HepG2 (cell line): ENCODE results near the gene UBE2S. TPM values are rescaled to one million over a fixed set of nuclear protein-coding genes. Genes with fewer than 3 reads are reported as not detected.
A peak's percentile ranks its signal among the peaks of the same experiment; 100 is the strongest.

Source experiments
- AGO1 ChIP-seq: fragments of 200-400 bp; formaldehyde crosslinking; IDR thresholded peaks from 2 replicates; pipeline ENCODE4 v1.6.1; 2017; ENCODE audit warnings: mild to moderate bottlenecking, low read depth, low read length, moderate library complexity; ENCODE audit not compliant: poor library complexity, severe bottlenecking
- BATF2 ChIP-seq: sonication (generic); formaldehyde crosslinking; IDR thresholded peaks from 2 replicates; pipeline ENCODE4 v1.8.0; 2022; ENCODE audit warnings: mild to moderate bottlenecking, missing genetic modification reagents, moderate library complexity
- DNMT3B ChIP-seq: conservative IDR thresholded peaks from 2 replicates; pipeline ENCODE4 v1.6.1; 2016; ENCODE audit warnings: missing biosample characterization, control low read depth
- FOSL2 ChIP-seq: sonication (generic); formaldehyde crosslinking; IDR thresholded peaks from 2 replicates; pipeline ENCODE4 v1.4.0; 2020; ENCODE audit warnings: missing genetic modification reagents
- GABPB1 ChIP-seq: IDR thresholded peaks from 2 replicates; pipeline ENCODE4 v1.6.1; 2016; ENCODE audit warnings: mild to moderate bottlenecking, missing genetic modification reagents, moderate library complexity, missing compliant biosample characterization
- GLMP ChIP-seq: sonication (generic); formaldehyde crosslinking; IDR thresholded peaks from 2 replicates; pipeline ENCODE4 v1.9.0; 2021; ENCODE audit warnings: missing genetic modification reagents, mild to moderate bottlenecking, borderline replicate concordance
- HBP1 ChIP-seq: IDR thresholded peaks from 2 replicates; pipeline ENCODE4 v1.6.1; 2016; ENCODE audit warnings: low read depth, control low read depth
- HOXA9 ChIP-seq: sonication (generic); formaldehyde crosslinking; IDR thresholded peaks from 2 replicates; pipeline ENCODE4 v1.8.1; 2022; ENCODE audit warnings: missing genetic modification reagents, mild to moderate bottlenecking, moderate library complexity, borderline replicate concordance
- LRRFIP1 ChIP-seq: sonication (generic); formaldehyde crosslinking; conservative IDR thresholded peaks from 2 replicates; pipeline ENCODE4 v1.4.0; 2020; ENCODE audit warnings: missing genetic modification reagents
- PREB ChIP-seq: sonication (generic); formaldehyde crosslinking; IDR thresholded peaks from 2 replicates; pipeline ENCODE4 v1.4.0; 2020; ENCODE audit warnings: missing genetic modification reagents
- SALL1 ChIP-seq: sonication (generic); formaldehyde crosslinking; IDR thresholded peaks from 2 replicates; pipeline ENCODE4 v1.8.0; 2022; ENCODE audit warnings: mild to moderate bottlenecking, missing genetic modification reagents
- SIN3A ChIP-seq: IDR thresholded peaks from 2 replicates; pipeline ENCODE4 v1.6.1; 2011; ENCODE audit warnings: low read depth, mild to moderate bottlenecking, control low read depth, low read length, borderline replicate concordance
- ZEB1 ChIP-seq: IDR thresholded peaks from 2 replicates; pipeline ENCODE4 v1.6.1; 2012; ENCODE audit warnings: mild to moderate bottlenecking, low read depth, inconsistent platforms; ENCODE audit not compliant: insufficient replicate concordance
- ZNF292 ChIP-seq: sonication (generic); formaldehyde crosslinking; IDR thresholded peaks from 2 replicates; pipeline ENCODE4 v1.8.1; 2022; ENCODE audit warnings: mild to moderate bottlenecking, low read depth, missing genetic modification reagents, borderline replicate concordance
- ZNF331 ChIP-seq: sonication (generic); formaldehyde crosslinking; IDR thresholded peaks from 2 replicates; pipeline ENCODE4 v1.4.0; 2020; ENCODE audit warnings: missing genetic modification reagents
- ZNF496 ChIP-seq: sonication (generic); formaldehyde crosslinking; IDR thresholded peaks from 2 replicates; pipeline ENCODE4 v1.8.1; 2023; ENCODE audit warnings: mild to moderate bottlenecking, moderate library complexity, missing genetic modification reagents; ENCODE audit not compliant: insufficient replicate concordance
- ZNF564 ChIP-seq: sonication (generic); formaldehyde crosslinking; IDR thresholded peaks from 2 replicates; pipeline ENCODE4 v1.8.1; 2023; ENCODE audit warnings: mild to moderate bottlenecking, missing genetic modification reagents
- polyA plus RNA-seq, 8 experiments: library from polyadenylated mRNA; depleted of rRNA in 3 of 8; stranded (reverse) in 7 of 8; unstranded in 1 of 8; fragments of >200 nt; fragmentation: Illumina TruSeq in 4 of 8; extraction: Trizol in 4 of 8; gene quantifications; 2 replicates each; pipeline versions ENCODE4 v1.2.1 to v1.2.3, GENCODE V29; 2011 to 2016; ENCODE audit warnings: low read depth in 4 of 8, missing spikeins in 1 of 8, mixed read lengths in 1 of 8; ENCODE audit not compliant: insufficient read depth in 1 of 8
- total RNA-seq, 5 experiments: library from RNA; depleted of rRNA; stranded (reverse); fragments of >200 nt; fragmentation: Illumina TruSeq; extraction: Trizol; gene quantifications; 2 replicates each; pipeline ENCODE4 v1.2.3, GENCODE V29; 2016; ENCODE audit warnings: low read depth in 1 of 5
- TF ChIP-seq, protein P1 (sequence below): sonication (generic); formaldehyde crosslinking; IDR thresholded peaks from 2 replicates; pipeline ENCODE4; 2020; ENCODE audit warnings: missing genetic modification reagents, mild to moderate bottlenecking, borderline replicate concordance

Gene UBE2S
- total and polyA plus RNA-seq, 2 of the 13 experiments (the other 11 are each of a cell fraction or from before 2014, with no cell fraction given) = 32.2 to 39.3 TPM

GRCh38 chr19:55407800-55408532 is 378 bp upstream of the UBE2S start (continued):
- TF ChIP-seq HBP1 = peak; percentile 68; the same call in 1 of the 2 replicates
- no peak for TF ChIP-seq PREB (CRISPR knock-in tag)
- TF ChIP-seq ZNF292 (CRISPR knock-in tag) = no peak
- TF ChIP-seq GLMP (CRISPR knock-in tag) = no peak
- TF ChIP-seq ZEB1 = no peak
- TF ChIP-seq FOSL2 = peak; percentile 37; the same call in 1 of the 2 replicates
- peak; percentile 79; the same call in 1 of the 2 replicates for TF ChIP-seq GABPB1 (CRISPR knock-in tag)
- TF ChIP-seq ZNF564 = no peak
- peak; percentile 76 for TF ChIP-seq SALL1 (CRISPR knock-in tag)
- TF ChIP-seq, protein P1, sequence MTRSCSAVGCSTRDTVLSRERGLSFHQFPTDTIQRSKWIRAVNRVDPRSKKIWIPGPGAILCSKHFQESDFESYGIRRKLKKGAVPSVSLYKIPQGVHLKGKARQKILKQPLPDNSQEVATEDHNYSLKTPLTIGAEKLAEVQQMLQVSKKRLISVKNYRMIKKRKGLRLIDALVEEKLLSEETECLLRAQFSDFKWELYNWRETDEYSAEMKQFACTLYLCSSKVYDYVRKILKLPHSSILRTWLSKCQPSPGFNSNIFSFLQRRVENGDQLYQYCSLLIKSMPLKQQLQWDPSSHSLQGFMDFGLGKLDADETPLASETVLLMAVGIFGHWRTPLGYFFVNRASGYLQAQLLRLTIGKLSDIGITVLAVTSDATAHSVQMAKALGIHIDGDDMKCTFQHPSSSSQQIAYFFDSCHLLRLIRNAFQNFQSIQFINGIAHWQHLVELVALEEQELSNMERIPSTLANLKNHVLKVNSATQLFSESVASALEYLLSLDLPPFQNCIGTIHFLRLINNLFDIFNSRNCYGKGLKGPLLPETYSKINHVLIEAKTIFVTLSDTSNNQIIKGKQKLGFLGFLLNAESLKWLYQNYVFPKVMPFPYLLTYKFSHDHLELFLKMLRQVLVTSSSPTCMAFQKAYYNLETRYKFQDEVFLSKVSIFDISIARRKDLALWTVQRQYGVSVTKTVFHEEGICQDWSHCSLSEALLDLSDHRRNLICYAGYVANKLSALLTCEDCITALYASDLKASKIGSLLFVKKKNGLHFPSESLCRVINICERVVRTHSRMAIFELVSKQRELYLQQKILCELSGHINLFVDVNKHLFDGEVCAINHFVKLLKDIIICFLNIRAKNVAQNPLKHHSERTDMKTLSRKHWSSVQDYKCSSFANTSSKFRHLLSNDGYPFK (CRISPR knock-in tag) = peak; percentile 43; the same call in 1 of the 2 replicates
- TF ChIP-seq ZNF496 (CRISPR knock-in tag) = no peak
- TF ChIP-seq BATF2 = peak; percentile 77; the same call in 1 of the 2 replicates
- peak; percentile 41 for TF ChIP-seq AGO1
- peak; percentile 64; the same call in 1 of the 2 replicates for TF ChIP-seq ZNF331
- TF ChIP-seq SIN3A = no peak
- peak; percentile 81; the same call in 1 of the 2 replicates for TF ChIP-seq HOXA9 (CRISPR knock-in tag)
- no peak for TF ChIP-seq LRRFIP1 (CRISPR knock-in tag)
- no peak for TF ChIP-seq DNMT3B
